ENCODE data around the gene HLA-DRB5. TPM values are rescaled to one million over a fixed set of nuclear protein-coding genes. Genes with fewer than 3 reads are reported as not detected.

The HLA-DRB5 gene
- total and polyA plus RNA-seq, 2 of the 8 experiments (the other 6 are each of a cell fraction or from before 2014, with no cell fraction given) = 0.83 to 1.4 TPM

DNA sequence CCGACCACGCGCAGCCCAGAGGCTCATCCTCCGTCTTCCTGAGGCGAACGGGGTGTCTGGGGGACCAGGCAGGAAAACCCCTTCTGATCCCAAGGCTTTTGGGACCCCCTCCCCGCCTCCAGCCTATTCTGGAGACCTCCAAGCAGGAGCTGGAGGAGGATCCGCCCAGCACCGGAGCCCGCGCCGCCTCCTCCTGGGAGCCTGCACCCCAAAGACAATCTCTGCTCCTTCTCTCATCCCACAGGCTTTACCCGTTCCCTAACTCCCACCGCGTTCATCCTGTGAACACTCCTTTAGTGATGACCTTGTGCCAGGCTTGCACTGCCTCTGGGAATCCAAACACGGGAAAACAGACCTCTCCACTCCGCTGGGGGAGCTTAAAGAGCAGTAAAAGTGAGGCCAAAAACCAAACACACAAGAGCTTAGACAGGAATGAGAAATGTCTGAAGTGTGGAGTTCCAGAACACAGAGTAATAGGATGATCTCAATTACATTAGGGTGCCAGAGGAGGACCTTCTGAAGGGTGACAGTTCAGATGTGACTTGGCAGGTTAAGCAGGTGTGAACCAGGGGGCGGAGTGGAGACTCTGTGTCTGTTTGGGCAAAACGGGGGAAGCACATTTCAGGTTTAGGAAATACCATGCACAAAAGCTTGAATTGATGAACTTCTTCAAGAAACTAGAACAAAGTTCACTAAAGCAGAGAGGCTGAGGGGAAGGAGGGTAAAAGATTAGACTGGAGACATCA, 7.6 kb downstream of the HLA-DRB5 start:
- DNase-seq (ENCODE audit: low read depth in 1 of 2, low spot score in 2 of 2) = no peak
- H3K27ac ChIP-seq (ENCODE audit: low read depth, low read length) = no peak overlapping the region
- no peak overlapping the region for H2BK120ac ChIP-seq (replicated peaks; ENCODE audit: low read depth, low read length)
- no peak overlapping the region for H4K5ac ChIP-seq (ENCODE audit: insufficient read length, low read depth, low read length)
- POLR2A ChIA-PET (ENCODE audit: partially characterized antibody) = no interaction called here
- no CpG with 5 or more reads among the region's 19 CpGs for WGBS, 2 experiments (ENCODE audit: extremely low coverage in 1 of 2, insufficient coverage in 1 of 2, insufficient read length in 1 of 2, insufficient replicate concordance in 2 of 2, low coverage in 1 of 2, low lambda C conversion rate in 2 of 2, missing lambda C conversion rate in 1 of 2)
- H3K79me2 ChIP-seq (ENCODE audit: control insufficient read depth in 1 of 2, insufficient read depth in 2 of 2, low read length in 2 of 2) = no peaks in the 10 kb centered on the region
- no peak overlapping the region for H2AFZ ChIP-seq (ENCODE audit: low read length)
- no peaks in the 10 kb centered on the region for H3K23me2 ChIP-seq (ENCODE audit: low read depth, low read length)
- no peaks in the 10 kb centered on the region for H3K36me3 ChIP-seq (ENCODE audit: control insufficient read depth in 2 of 4, insufficient read depth in 4 of 4, low read length in 3 of 4)
- no peak overlapping the region for H2AK5ac ChIP-seq (ENCODE audit: low read depth, low read length)
- H2BK12ac ChIP-seq (ENCODE audit: low read depth, low read length) = no peak overlapping the region
- CTCF ChIA-PET (ENCODE audit: partially characterized antibody) = interaction anchor here (1.1 to 1.2 kb wide), 2 partner anchors 37 to 39 kb away, joined by 3 read pairs; no protein-coding TSS in a partner anchor
- no peaks in the 10 kb centered on the region for H3K79me1 ChIP-seq (ENCODE audit: low read depth, low read length)
- no peak overlapping the region for H3K4ac ChIP-seq (replicated peaks; ENCODE audit: insufficient read length, low read depth, low read length)
- H3K4me2 ChIP-seq (ENCODE audit: insufficient read depth in 1 of 2, low read depth in 2 of 2, low read length in 2 of 2) = peak overlapping the region in 1 of 2 experiments; percentile 47; a peak in 2 of 4 replicates
- H3K56ac ChIP-seq (replicated peaks; ENCODE audit: insufficient read length, low read depth, low read length) = no peak overlapping the region
- H2BK20ac ChIP-seq (ENCODE audit: low read length) = no peak overlapping the region
- TF ChIP-seq NRF1 (IDR thresholded peaks at IDR 0.05; ENCODE audit: low read depth, low read length) (no peak), BRCA1 (IDR thresholded peaks at IDR 0.05; ENCODE audit: low read depth, low read length) (no peak), YY1 (IDR thresholded peaks at IDR 0.05; ENCODE audit: low read depth, low read length) (no peak), CBX5 (IDR thresholded peaks at IDR 0.05; ENCODE audit: low read depth, low read length) (no peak), SUZ12 (IDR thresholded peaks at IDR 0.05; ENCODE audit: low read length) (no peak), KDM5A (IDR thresholded peaks at IDR 0.05; ENCODE audit: low read length) (no peak), FOSL1 (IDR thresholded peaks at IDR 0.05; ENCODE audit: insufficient read depth, low read depth, low read length) (no peak), POLR2AphosphoS5 (IDR thresholded peaks at IDR 0.05; ENCODE audit: low read depth, low read length) (no peak), CBX8 (IDR thresholded peaks at IDR 0.05; ENCODE audit: borderline replicate concordance, low read depth, low read length) (no peak), KDM1A (IDR thresholded peaks at IDR 0.05; ENCODE audit: borderline replicate concordance, low read length) (no peak), CHD1 (IDR thresholded peaks at IDR 0.05; ENCODE audit: low read depth, low read length) (no peak), CHD2 (IDR thresholded peaks at IDR 0.05; ENCODE audit: low read length) (no peak), RXRA (IDR thresholded peaks at IDR 0.05; ENCODE audit: insufficient read depth, low read depth, low read length) (no peak), POLR2A (IDR thresholded peaks at IDR 0.05; ENCODE audit: control extremely low read depth in 1 of 2, low read depth in 2 of 2, low read length in 2 of 2) (no peak)
- no peak overlapping the region for H2BK15ac ChIP-seq (ENCODE audit: low read length)
- H4K20me1 ChIP-seq (replicated peaks in 1 of 2; ENCODE audit: control insufficient read depth in 1 of 2, insufficient read depth in 2 of 2, low read length in 2 of 2) = no peaks in the 10 kb centered on the region
- no peak overlapping the region for H3K14ac ChIP-seq (ENCODE audit: insufficient read length)
- H3K4me1 ChIP-seq (replicated peaks in 1 of 4; ENCODE audit: control insufficient read depth in 3 of 4, insufficient read depth in 4 of 4, low read length in 3 of 4) = no peaks in the 10 kb centered on the region
- FAIRE-seq = no peak
- no peak overlapping the region for H3K9ac ChIP-seq (replicated peaks in 1 of 4; ENCODE audit: extremely low read depth in 1 of 4, low read depth in 3 of 4, low read length in 3 of 4)
- no peaks in the 10 kb centered on the region for H3K9me3 ChIP-seq (ENCODE audit: insufficient read depth in 2 of 2, low read depth in 1 of 2, low read length in 1 of 2)
- no peak overlapping the region for H4K91ac ChIP-seq (replicated peaks; ENCODE audit: insufficient read length, low read length)
- H2BK5ac ChIP-seq (ENCODE audit: low read depth, low read length) = no peak overlapping the region
- H3K4me3 ChIP-seq (ENCODE audit: extremely low read depth in 1 of 4, insufficient read depth in 2 of 4, low read depth in 3 of 4, low read length in 4 of 4) = no peak overlapping the region
- no peak overlapping the region for H4K8ac ChIP-seq (ENCODE audit: extremely low read depth, insufficient read depth, low read length)
- H3K18ac ChIP-seq (ENCODE audit: extremely low read depth, low read length) = no peak overlapping the region
- H3K27me3 ChIP-seq (replicated peaks in 1 of 4; ENCODE audit: control insufficient read depth in 3 of 4, extremely low read depth in 1 of 4, insufficient read depth in 3 of 4, low read length in 3 of 4) = no peaks in the 10 kb centered on the region
- H3K23ac ChIP-seq (ENCODE audit: insufficient read length) = no peak overlapping the region
